NCI-H82 treated with DMSO at 0.1 percent for 48 hours (cell line): ENCODE results near the gene TMEM271.

Experiments
- DNase-seq: peaks from one replicate; lab custom pipeline; 2025; ENCODE audit not compliant: unreplicated experiment; lab: John Stamatoyannopoulos, UW

The TMEM271 gene

DNA sequence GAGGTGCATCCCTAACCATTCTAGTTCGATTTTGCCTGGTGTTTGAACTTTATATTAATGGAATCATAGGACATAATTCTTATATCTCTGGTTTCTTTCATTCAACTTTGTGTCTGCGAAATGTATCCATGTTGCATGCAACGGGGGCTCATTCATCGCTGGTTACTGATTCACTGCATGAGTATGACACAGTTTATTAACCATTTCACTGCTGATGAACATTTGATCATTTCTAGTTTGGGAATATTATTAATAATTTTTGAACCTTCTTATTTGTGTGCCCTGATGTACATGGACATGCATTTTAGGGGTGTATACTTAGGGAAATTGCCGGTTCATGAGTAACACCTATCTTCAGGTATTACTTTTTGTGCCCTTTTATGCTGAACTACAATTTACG, 5.1 kb upstream of the TMEM271 start:
- DNase-seq = no peak

GRCh38 chr4:579543-580175, 3.6 kb upstream of the TMEM271 start:
- DNase-seq = no peak

DNA sequence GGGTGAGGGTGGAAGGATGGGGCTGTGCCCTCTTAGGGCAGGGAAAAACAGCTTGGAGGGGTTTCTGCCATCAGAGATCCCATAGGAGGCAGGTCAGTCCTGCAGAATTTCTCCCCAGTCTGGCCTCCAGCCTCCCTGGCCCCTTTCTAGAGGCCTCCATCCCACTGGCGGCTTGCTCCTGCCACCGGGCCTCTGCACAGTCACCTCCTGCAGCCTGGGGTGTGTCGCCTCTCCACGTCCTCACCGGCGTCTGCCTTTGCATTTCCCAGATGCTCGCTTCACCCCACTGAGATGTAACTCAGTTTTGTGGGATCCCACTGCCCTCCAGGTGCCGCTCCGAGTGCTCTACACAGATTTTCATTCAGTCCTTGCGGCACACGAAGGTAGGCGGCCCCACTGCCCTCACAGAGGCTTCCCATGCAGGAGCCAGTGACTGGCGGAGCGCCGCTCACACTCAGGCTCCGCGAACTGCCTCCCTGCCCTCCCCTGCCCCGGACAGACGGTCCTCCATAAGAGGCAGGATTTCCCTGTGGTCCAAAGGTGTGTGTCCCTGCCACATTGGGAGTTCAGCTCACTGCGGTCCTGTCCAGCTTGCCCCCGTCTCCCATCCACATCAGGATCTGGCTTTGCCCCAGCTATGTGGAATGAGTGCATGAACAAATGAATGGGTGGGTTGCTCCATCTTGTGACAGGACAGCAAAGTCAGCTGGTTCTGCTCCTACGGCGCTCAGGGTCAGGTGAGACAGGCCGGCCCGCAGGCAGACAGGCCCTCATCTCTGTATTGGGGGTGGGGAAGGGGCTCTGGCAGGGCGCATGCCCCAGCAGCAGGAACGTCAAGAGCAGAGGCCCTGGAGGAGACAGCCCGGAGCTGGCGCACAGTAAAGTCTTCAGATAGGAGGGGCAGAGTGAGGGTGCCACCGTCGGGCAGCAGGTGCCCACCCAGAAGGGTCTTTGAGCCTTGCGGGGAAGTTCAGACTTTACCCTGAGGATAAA, 2.7 kb upstream of the TMEM271 start:
- no peak for DNase-seq

DNA sequence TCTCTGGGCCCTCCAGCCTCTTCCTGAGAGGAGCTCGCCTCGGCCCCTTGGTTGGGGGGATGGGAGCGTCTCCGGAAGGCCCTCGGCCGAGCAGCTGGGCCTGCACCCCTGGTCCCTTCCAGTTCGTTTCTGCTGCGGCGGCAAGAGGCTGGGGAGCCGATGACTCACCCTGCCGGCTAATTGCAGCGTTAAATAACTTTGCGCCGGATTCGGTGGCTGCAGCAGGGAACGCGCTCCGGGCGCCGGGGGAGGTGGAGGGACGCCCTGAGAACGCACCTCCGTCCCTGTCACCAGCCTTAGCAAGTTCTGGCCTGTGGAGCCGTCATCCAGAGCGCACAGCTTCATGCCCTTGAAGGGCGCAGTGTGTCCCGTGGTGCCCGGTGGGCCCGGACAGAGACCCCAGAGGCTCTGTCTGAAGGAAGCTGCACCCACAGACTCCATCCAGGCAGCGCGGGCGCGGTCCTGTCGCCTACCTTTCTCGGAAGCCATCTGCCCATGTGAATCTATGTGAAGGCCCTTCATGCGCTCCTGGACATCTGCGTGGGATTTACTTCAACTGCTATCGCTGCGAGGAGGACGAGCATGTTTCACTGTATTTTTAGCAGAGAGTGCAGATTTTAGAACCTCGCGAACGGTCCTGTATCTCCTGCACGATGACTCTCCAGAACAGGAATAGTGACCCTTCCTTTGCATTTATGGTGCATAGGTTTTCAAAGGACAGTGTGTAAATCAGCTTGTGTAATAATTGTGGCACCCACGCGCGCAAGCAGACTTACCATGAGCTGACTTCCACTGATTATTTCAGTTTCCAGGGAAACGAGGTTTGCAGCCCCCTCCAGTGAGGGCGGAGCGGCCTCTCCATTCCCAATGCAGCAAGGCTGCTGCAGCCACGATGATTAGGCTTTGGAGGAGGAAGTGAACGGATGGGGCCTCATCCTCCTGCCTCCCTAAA, 1.7 kb upstream of the TMEM271 start:
- DNase-seq = no peak

DNA sequence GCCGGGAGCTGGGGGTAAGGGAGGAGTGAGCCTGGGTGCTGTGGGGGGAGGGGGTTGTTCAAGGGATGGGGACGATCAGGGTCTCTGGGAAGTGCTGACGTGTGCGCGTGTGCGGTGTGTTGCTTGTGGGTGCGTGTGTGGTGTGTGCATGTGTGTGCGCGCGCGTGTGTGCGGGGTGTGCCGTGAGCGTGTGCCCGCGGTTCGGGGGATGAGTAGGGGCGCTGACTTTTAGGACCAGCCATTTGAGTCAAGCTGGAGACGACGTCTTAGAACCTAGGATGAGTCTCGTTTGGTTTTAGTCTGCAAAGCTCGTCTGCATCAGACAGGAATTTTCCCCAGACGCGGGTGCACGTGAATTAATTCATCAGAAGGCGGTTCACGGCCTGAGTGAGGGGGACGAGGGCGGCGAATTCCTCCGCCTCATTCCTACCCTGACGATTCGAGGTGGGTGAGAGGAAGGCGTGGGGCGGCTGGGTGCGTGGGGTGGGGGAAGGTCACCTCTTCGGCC, 950 bp upstream of the TMEM271 start:
- DNase-seq = no peak

DNA sequence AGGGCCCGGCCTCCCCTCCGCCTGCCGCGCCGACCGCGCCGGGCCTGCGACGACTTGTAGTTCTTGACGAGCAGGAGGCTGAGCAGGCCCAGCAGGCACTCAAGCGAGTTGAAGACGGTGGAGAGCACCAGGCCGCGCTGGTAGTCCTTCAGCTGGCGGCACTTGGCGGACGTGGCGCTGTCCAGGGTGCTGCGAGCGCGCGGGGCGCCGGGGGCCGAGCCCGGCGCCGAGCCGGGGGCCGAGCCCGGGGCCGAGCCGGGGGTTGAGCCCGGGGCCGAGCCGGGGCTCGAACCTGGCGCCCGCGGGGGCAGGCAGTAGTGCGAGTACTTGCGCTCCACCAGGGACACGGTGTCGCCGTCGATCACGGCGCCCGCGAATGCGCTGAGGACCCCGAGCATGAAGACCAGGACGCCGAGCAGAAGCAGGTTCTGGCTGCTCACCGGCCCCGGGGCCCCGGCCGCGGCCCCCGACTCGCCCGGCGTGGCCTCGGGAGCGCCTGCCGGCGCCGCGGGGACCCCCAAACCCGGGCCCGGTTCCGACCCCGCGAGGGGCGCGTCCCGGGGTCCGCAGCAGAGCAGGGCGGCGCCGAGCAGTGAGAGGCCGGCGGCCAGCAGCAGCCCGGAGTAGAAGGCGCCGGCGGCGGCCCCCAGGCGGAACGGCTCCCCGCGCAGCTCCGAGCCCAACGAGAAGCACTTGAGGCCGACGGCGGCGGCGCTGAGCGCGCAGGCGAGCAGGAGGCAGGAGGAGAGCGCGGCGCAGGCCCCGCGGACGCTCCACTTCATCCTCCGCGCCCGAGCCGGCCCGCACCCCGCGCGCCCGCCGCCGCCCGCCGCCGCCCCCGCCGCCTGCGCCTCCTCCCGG, 584 bp downstream of the TMEM271 start:
- DNase-seq = no peak

GRCh38 chr4:574346-575161, 1.5 kb downstream of the TMEM271 start:
- no peak for DNase-seq

- no peak for DNase-seq
These were observed 2.8 kb downstream of the TMEM271 start for GRCh38 chr4:573122-573892.

- no peak for DNase-seq
These were observed 3.5 kb downstream of the TMEM271 start for GRCh38 chr4:572594-572993.

DNA sequence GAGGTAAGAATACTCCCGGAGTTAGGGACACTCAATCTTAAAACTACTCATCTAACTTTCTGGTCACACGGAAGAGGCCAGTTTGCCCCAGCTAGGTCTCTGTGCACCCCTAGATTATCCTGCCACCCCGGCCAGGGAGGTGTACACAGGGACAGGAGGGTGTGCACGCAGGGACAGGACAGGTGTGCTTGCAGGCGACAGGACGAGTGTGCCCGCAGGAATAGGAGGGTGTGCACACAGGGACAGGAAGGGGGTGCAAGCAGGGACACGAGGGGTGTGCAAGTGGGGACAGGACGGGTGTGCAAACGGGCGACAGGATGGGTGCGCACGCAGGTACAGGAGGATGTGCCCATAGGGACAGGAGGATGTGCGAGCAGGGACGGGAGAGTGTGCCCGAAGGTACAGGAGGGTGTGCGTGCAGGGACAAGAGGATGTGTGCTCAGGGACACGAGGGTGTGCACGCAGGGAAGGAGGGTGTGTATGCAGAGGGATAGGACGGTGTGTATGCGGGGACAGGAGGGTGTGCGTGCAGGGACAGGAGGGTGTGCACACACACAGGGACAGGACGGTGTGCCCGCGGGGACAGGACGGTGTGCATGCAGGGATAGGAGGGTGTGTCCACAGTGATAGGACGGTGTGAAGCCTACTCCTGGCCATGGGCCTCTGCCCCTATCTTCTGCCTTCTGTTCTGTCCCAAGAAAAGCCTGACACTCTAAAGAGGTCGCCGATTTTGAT, 4.1 kb downstream of the TMEM271 start:
- no peak for DNase-seq

GRCh38 chr4:570754-571153, 5.3 kb downstream of the TMEM271 start:
- no peak for DNase-seq

DNA sequence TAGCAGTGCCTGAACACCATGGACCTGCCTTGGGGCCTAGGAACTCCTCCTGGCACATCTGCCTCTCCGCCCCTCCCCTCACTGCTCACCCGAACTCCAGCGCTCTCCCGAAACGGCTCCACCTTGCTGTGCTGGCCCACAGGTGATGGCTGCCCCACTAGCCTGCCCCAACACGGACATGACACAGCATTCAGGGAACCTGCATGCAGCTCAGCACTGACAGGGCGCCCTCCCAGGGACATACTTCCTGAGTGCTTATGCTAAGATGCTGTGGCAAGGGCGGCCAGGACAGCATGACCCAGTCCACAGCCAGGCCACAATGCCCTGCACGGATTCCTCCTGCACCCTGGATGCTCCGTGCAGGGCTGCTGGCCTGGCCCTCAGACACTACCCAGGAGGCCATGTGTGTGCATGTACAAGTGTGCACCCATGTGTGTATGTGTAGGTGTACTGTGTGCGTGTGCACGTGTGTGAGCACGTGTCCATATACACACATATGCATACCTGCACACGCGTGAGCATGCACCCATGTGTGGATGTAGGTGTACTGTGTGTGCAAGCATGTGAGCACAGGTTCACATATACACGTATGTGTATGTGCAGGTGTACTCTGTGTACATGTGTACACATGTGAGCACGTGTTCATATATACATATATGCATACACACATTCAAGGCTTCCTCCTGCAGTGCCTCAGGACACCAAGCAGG, 6.0 kb downstream of the TMEM271 start:
- DNase-seq = no peak

GRCh38 chr4:568962-569361, 7.1 kb downstream of the TMEM271 start:
- DNase-seq = no peak

DNA sequence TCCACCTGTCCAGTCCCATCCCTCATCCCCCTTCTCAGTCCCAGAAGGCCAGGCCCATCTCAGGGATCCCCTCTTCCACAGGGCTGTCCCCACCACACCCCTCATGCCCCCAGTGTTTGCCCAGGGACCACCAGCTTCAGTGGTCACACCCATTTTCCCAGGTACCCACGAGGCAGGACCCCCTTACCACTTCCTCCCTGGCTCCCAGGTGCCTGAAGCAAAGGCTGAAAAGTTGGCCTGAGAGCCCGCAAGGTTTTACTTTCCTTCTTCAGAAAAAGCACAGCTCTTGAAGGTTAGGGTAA, 7.8 kb downstream of the TMEM271 start:
- no peak for DNase-seq

DNA sequence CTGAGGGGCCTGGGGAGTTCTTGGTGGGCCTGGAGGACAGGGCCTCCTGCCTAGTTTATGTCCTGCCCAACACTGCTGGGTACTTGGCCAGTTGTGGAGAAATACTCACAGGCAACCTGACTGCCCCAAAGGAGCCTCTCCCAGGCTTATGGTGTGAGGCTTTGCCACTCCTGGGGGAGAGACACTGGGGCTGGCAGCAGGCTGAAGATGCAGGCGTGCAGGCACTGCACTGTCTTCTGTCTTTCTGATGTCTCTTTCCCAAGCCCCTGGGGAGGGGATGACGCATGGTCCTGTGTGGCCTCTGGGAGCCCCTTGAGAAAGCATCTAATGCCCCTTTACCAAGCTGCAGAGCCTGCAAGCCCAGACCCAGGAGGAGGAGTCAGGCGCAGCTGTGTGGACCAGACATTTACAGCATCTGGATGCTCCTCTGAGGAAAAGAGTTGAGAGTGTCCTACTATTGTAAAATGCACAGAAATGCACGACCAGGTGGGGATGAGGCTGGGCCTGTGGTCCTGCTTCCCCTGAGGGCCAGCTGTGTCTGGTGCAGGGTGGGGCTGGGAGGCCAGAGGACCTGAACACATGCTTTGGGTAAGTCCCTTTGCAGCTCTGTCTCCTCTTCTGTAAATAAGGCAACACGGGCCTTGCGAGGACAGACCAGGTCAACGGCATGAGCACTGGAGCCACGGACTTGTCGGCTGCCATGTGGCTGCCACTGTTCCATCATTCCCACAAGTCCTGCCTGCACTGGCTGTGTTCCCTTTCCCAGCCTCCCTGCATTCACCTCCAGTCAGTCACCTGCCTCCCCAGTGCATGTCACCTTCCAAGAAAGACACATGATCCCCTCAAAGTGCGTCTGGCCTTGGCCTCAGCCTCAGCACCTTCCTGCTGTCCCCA, 8.4 kb downstream of the TMEM271 start:
- DNase-seq = no peak

- no peak for DNase-seq
These were observed 9.4 kb downstream of the TMEM271 start for GRCh38 chr4:566508-567295.
